HFFc6 (cell line): ENCODE data around the gene MYLK. TPM values are rescaled to one million over a fixed set of nuclear protein-coding genes. Genes with fewer than 3 reads are reported as not detected.

Experiments
- DNase-seq: peaks from one replicate; pipeline ENCODE4 v3.0.0-alpha.2; 2018
- H3K27ac Mint-ChIP-seq: 2 replicates; pipeline ENCODE4 v1.8.0; 2020; ENCODE audit warnings: mild to moderate bottlenecking, mixed read lengths
- H3K27me3 Mint-ChIP-seq: 2 replicates; pipeline ENCODE4 v1.8.0; 2021; ENCODE audit warnings: mild to moderate bottlenecking, moderate library complexity, mixed read lengths; ENCODE audit not compliant: insufficient read depth
- H3K36me3 Mint-ChIP-seq: 2 replicates; pipeline ENCODE4 v1.8.0; 2021; ENCODE audit warnings: low read depth, mixed read lengths
- H3K4me1 Mint-ChIP-seq: 2 replicates; pipeline ENCODE4 v1.8.0; 2020; ENCODE audit warnings: low read depth, mixed read lengths
- H3K4me3 Mint-ChIP-seq: 2 replicates; pipeline ENCODE4 v1.8.0; 2020; ENCODE audit warnings: mild to moderate bottlenecking, moderate library complexity, mixed read lengths
- H3K9me3 Mint-ChIP-seq: 2 replicates; pipeline ENCODE4 v1.8.0; 2020; ENCODE audit warnings: mild to moderate bottlenecking, mixed read lengths
- total RNA-seq, 6 experiments: library from RNA; stranded (reverse); fragmentation: NEBNext Ultra II Directional; extraction: Animal tissue kit (Norgen Biotek cat#: 25700); gene quantifications; 2 replicates in 1 of 6; 3 replicates in 5 of 6; pipeline ENCODE4 v1.2.3, GENCODE V29; 2021
- TF ChIP-seq, protein P1 (sequence below): fragments of 200-600 bp; sonication (generic); IDR thresholded peaks from 2 replicates; pipeline ENCODE4 v1.5.0; 2021; ENCODE audit warnings: antibody characterized with exemption, mild to moderate bottlenecking

The MYLK gene
- total RNA-seq, 6 experiments from 2014 or later: 296 to 431 (median 335) TPM

DNA sequence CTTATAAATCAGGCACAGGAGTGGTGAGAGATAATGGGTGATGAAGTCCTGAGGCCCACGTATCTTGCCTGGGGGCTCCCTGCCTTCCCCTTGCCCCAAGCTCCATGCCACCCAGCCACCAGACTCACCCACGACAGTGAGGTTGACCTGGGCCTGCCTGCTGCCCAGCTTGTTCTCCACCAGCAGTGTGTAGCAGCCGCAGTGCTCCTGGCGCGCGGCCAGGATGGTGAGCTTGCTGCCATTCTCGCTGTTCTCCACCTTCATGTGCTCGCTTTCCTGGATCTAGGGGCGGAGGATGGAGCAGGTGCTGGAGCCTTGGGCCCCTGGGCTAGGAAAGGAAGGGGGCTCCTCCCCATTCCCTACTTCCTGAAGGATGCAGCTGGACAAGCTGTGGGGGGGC is 220.2 kb downstream of the MYLK start:
- no peak overlapping the region for H3K27ac Mint-ChIP-seq
- peaks cover 82% of the 10 kb centered on the region for H3K36me3 Mint-ChIP-seq
- no peaks in the 10 kb centered on the region for H3K9me3 Mint-ChIP-seq
- DNase-seq: no peak
- TF ChIP-seq, protein P1, sequence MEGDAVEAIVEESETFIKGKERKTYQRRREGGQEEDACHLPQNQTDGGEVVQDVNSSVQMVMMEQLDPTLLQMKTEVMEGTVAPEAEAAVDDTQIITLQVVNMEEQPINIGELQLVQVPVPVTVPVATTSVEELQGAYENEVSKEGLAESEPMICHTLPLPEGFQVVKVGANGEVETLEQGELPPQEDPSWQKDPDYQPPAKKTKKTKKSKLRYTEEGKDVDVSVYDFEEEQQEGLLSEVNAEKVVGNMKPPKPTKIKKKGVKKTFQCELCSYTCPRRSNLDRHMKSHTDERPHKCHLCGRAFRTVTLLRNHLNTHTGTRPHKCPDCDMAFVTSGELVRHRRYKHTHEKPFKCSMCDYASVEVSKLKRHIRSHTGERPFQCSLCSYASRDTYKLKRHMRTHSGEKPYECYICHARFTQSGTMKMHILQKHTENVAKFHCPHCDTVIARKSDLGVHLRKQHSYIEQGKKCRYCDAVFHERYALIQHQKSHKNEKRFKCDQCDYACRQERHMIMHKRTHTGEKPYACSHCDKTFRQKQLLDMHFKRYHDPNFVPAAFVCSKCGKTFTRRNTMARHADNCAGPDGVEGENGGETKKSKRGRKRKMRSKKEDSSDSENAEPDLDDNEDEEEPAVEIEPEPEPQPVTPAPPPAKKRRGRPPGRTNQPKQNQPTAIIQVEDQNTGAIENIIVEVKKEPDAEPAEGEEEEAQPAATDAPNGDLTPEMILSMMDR: no peak
- peaks cover 59% of the 10 kb centered on the region for H3K4me1 Mint-ChIP-seq
- no peak overlapping the region for H3K4me3 Mint-ChIP-seq
- H3K27me3 Mint-ChIP-seq: peaks cover 17% of the 10 kb centered on the region

GRCh38 chr3:123661973-123662372 is 222.2 kb downstream of the MYLK start:
- TF ChIP-seq, protein P1: no peak
- Mint-ChIP-seq H3K4me1 (peaks cover 62% of the 10 kb centered on the region), H3K4me3 (no peak overlapping the region), H3K9me3 (no peaks in the 10 kb centered on the region), H3K36me3 (peaks cover 84% of the 10 kb centered on the region), H3K27me3 (peaks cover 19% of the 10 kb centered on the region), H3K27ac (peak overlapping the region; percentile 85)
- DNase-seq: no peak

GRCh38 chr3:123660900-123661299 is 223.2 kb downstream of the MYLK start:
- H3K27ac Mint-ChIP-seq: peak overlapping the region; percentile 85
- peaks cover 18% of the 10 kb centered on the region for H3K27me3 Mint-ChIP-seq
- DNase-seq: peak; percentile 90
- no peaks in the 10 kb centered on the region for H3K9me3 Mint-ChIP-seq
- peaks cover 85% of the 10 kb centered on the region for H3K36me3 Mint-ChIP-seq
- TF ChIP-seq, protein P1: no peak
- H3K4me3 Mint-ChIP-seq: peak overlapping the region; percentile 68
- H3K4me1 Mint-ChIP-seq: peaks cover 71% of the 10 kb centered on the region

DNA sequence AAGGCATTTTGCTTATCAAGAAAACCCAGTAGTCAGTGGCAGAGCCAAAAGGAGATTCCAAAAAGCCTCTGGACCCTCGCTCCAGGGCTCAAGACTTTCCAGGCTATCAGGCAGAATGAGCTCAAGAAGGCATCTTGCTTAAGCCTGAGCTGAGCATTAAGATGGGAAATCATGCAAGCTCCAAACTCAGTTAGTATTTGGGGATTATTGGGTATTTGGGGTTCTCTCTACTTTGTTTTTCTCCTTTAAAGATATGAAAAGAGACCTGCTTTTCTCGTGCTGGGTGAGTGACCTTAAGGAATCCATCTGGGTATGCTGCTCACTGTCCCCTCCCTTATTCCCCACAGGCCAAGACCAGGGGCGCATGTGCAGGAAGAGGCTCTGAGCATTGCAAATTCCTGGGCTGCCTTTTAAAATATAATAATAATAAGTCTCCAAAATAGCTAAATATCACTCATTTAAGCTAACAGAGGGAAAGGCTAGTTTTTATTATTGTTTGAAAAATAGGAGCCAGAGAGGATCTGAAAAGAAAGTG is 223.9 kb downstream of the MYLK start:
- Mint-ChIP-seq H3K36me3 (peaks cover 84% of the 10 kb centered on the region), H3K4me1 (peaks cover 78% of the 10 kb centered on the region), H3K9me3 (no peaks in the 10 kb centered on the region), H3K27me3 (peaks cover 22% of the 10 kb centered on the region), H3K4me3 (peak overlapping the region; percentile 68), H3K27ac (no peak overlapping the region)
- no peak for DNase-seq
- TF ChIP-seq, protein P1: no peak

DNA sequence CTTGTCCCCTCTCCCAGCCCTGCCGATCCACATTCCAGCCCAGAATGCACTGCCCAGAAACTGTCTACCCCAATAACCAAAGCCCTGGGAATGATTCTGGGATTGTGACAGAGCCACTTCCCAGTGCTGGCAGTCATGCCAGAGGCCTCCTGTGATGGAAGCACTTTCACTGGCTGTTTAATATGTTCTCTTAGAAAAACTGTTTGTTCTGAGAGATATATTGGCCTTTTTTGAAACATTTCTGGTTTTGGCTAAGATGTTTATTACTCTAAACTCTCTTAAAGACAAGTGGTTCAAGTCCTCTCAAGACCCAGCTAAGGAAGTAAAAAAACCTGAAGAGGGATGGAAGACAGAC is 225.3 kb downstream of the MYLK start:
- peak overlapping the region; percentile 55; the same call in 1 of the 2 replicates for H3K27ac Mint-ChIP-seq
- H3K27me3 Mint-ChIP-seq: peaks cover 23% of the 10 kb centered on the region
- H3K36me3 Mint-ChIP-seq: peaks cover 83% of the 10 kb centered on the region
- H3K4me3 Mint-ChIP-seq: peak overlapping the region; percentile 38; the same call in 1 of the 2 replicates
- H3K4me1 Mint-ChIP-seq: peaks cover 92% of the 10 kb centered on the region
- H3K9me3 Mint-ChIP-seq: no peaks in the 10 kb centered on the region
- TF ChIP-seq, protein P1: no peak
- DNase-seq: no peak
